ENCODE measurements around the gene DSG3. TPM values are rescaled to one million over a fixed set of nuclear protein-coding genes. Genes with fewer than 3 reads are reported as not detected.

The DSG3 gene
- total RNA-seq, 1 donor from 2014 or later: not detected

- intact Hi-C loops (cut with micrococcal nuclease): no loop called here
Measured at GRCh38 chr18:31516437-31516836, 68.9 kb downstream of the DSG3 start.

GRCh38 chr18:31526374-31526773 is 78.8 kb downstream of the DSG3 start:
- intact Hi-C loops (cut with micrococcal nuclease): no loop called here

Other genes starting within 250 kb of the DSG3 start
- gene DSG1, start 129.6 kb upstream of the DSG3 start, total RNA-seq: not detected in 2 replicates
- gene DSG4, start 71.0 kb upstream of the DSG3 start, total RNA-seq: not detected in 2 replicates
- 0.12 and 0.20 TPM in 2 replicates for gene DSG2, start 50.4 kb downstream of the DSG3 start, total RNA-seq
- not detected in 2 replicates for gene TTR, start 144.1 kb downstream of the DSG3 start, total RNA-seq
- gene B4GALT6, start 236.8 kb downstream of the DSG3 start, total RNA-seq: 0.54 and 2.0 TPM in 2 replicates